GM19468 (cell line): ENCODE results near the gene ERBIN.
"Not testable (repeated sequence)": the region's sequence is repeated elsewhere in the genome, so short reads cannot be mapped to it uniquely, and the experiment has no call there.

ENCODE experiments used
- ATAC-seq: cut with Tn5 transposase; IDR thresholded peaks from one replicate; pipeline ENCODE4 v1.9.1; 2021; ENCODE audit warnings: mild to moderate bottlenecking, moderate library complexity, moderate number of reproducible peaks; ENCODE audit not compliant: unreplicated experiment; ENCODE audit errors: extremely low read depth

ERBIN gene

DNA sequence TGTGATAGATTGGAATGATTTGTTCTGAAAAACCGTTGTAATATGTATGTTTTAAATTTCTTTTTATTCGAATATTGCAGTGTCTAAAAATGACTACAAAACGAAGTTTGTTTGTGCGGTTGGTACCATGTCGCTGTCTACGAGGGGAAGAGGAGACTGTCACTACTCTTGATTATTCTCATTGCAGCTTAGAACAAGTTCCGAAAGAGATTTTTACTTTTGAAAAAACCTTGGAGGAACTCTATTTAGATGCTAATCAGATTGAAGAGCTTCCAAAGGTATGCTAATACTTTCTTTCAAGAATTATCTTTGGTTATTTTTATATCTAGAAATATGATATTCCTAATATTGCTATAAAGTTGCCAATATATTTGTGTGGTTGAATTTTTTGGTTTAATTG is 66.3 kb downstream of the ERBIN start:
- no peak for ATAC-seq

DNA sequence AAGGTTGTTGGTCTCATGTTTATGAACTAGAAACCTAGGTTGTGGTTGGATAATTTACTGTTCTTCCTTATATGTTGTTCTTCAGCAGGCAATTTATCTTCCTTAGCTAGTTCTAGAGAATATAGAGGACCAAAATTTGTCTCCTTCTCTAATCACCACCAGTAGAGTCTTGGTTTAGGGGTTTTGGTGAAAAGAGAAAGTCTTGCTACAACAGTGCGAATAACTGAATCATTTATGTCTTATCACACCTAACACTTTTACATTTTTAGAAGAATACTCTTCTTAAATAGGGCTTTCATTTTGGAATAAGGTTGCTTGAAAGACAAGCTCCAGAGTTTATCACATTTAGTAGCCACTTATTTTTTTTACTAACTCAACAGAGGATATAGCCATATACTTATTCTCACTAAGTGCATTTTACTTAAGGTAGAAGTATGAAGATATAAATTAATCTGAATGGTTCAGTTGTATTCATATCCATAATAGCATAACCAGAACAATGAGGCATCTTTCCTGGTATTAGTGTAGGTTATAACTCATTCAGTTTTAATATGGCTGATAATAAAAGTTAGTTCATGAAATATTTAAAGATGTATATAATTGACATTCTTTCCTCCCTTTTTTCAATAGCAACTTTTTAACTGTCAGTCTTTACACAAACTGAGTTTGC is 67.9 kb downstream of the ERBIN start:
- no peak for ATAC-seq

- ATAC-seq = no peak
Measured at GRCh38 chr5:65999061-65999723, 72.8 kb downstream of the ERBIN start.

- no peak for ATAC-seq
Measured at GRCh38 chr5:66001952-66002351, 75.6 kb downstream of the ERBIN start.

GRCh38 chr5:66002415-66002814 is 76.0 kb downstream of the ERBIN start:
- no peak for ATAC-seq

DNA sequence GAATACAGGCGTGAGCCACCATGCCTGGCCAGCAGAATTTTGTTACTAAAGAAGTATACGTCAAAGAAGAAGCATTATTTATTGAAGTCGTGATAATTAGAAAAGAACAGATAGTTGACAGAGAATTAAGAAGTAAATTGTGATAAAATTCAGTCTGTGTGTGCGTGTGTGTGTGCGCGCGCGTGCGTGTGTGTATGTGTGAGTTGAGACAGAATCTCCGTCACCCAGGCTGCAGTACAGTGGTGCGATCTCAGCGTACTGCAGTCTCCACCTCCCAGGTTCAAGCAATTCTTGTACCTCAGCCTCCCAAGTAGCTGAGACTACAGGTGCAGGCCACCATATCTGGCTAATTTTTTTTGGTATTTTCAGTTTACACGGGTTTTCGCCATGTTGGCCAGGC is 77.8 kb downstream of the ERBIN start:
- no peak for ATAC-seq

- no peak for ATAC-seq
Measured at GRCh38 chr5:66009277-66009676, 82.9 kb downstream of the ERBIN start.

DNA sequence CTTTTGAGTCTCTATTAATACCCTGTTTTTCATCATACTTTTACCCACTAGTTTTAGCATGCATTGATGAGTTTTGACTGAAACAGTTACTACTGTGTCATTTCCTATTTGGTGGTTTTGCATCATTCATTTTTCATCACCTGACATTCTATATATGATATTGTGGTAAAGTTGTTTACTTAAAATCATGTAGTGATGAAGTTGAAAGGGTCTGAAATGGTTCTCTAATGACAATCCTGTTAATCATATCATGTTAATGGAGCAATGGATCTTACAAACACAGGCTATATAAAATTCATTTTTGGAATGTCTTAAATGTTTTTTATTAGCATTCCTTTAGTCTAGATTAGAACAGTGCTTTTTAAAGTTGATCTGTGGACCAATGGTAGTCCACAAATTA is 84.1 kb downstream of the ERBIN start:
- no peak for ATAC-seq

GRCh38 chr5:66012271-66012670 is 85.9 kb downstream of the ERBIN start:
- no peak for ATAC-seq

GRCh38 chr5:66013397-66013796 is 87.0 kb downstream of the ERBIN start:
- ATAC-seq = no peak

- ATAC-seq = no peak
Measured at GRCh38 chr5:66013906-66014305, 87.5 kb downstream of the ERBIN start.

DNA sequence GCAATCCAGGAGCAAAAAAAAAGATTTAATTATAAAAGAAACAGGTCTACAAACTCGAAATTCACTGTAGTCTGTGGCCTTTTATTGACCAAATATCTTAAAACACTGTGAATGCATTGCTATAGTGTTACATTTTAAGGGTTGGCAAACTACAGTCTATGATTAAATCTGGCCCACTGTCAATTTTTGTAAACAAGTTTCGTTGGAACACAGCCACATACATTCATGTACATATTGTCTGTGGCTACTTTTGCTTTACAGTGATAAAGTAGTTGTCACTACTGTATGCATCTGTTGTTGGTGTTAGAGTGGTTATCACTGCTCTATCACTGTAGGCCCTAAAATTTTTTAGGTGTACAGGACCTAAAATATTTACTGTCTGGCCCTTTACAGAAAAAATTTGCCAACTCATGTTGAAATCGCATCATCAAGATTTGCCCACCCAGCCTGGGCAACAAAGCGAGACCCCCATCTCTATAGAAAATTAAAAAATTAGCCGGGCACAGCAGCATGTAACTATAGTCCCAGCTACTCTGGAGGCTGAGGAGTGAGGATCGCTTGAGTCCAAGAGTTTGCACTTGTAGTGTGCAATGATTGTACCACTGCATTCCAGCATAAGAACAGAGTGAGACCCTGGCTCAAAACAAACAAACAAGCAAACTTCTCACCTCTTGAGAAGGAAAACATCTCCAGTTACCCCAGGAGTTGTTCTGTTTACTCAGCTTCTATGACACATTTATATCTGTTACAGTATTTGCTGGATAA is 89.0 kb downstream of the ERBIN start:
- no peak for ATAC-seq

DNA sequence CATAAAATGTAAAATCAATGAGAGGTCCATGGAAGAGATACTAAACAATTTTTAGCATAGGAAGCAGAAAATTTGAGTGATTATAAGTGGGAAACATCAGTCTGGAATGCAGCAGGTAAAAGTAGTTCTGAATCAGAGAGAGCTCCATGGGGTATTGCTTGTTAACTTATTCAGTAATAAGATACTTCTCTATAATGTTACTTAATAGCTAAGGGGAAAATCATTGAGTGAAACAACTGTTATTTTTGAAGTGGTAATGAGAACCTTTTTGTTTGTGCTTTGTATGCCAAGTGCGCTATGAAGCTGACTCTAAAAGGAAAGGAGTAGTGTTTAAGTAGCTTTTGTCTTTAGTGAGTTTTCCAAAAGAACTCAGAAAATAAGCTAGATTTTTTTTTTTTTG is 95.2 kb downstream of the ERBIN start:
- no peak for ATAC-seq

DNA sequence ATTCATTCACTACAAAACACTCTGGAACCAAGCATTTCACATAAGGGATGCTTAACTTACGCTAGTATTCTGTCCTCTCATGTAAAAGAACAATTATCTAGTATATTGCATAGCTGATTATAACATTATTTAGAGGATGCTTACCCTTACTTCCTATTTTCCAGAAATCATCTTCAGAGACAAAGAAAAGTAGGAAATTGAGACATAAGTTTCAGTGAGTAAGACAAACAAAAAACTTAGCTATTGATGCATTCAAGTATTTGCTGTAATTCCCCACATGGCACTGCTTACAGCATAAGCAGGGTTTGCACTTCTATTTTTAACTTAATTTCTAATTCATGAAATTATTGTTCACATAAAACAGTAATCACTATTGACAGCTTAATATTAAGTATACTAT is 112.9 kb downstream of the ERBIN start:
- no peak for ATAC-seq

- no peak for ATAC-seq
Measured at GRCh38 chr5:66039701-66040100, 113.3 kb downstream of the ERBIN start.

- ATAC-seq = no peak
Measured at GRCh38 chr5:66041627-66042026, 115.3 kb downstream of the ERBIN start.

DNA sequence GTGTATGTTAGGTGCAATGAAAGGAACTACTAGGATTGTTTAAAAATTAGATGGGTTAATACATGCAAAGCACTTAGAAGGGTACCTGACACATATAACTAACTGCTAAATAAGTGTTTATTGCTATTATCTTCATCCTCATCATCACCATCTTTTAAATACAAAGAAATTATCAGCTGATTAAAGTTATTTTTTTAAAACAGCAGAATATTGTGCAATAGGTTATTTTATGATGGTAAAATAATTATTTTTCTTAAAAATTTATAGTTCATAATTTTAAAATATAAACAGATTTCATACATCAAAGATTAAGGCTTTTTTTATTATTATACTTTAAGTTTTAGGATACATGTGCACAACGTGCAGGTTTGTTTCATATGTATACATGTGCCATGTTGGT is 130.9 kb downstream of the ERBIN start:
- ATAC-seq = no peak

GRCh38 chr5:66061320-66061719 is 134.9 kb downstream of the ERBIN start:
- ATAC-seq = not testable (repeated sequence)

DNA sequence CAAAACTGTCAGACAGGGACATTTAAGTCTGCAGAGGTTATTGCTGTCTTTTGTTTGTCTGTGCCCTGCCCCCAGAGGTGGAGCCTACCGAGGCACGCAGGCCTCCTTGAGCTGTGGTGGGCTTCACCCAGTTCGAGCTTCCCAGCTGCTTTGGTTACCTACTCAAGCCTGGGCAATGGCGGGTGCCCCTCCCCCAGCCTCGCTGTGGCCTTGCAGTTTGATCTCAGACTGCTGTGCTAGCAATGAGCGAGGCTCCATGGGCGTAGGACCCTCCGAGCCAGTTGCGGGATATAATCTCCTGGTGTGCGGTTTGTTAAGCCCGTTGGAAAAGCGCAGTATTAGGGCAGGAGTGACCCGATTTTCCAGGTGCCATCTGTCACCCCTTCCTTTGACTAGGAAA is 136.7 kb downstream of the ERBIN start:
- ATAC-seq = not testable (repeated sequence)

DNA sequence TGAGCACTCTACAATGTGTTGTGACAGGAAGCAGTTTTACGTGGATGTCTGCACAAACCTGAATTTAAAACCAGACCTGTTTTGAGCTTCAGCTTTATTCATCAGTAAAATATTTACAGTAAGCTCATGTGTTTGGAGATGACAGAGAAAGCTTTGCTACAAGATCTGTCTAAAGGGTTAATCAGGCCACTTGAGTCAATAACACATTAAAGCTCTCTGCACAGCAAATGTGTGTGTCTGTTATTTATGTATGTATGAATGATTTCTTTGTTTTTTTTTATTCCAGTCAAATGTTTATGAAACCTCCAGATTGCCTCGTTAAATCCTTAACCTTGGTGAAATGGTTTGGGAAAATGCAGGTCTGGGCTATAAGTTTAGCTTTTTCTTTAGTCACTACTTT is 140.5 kb downstream of the ERBIN start:
- no peak for ATAC-seq

GRCh38 chr5:66072031-66072430 is 145.7 kb downstream of the ERBIN start:
- ATAC-seq = no peak
